AG04449 (cell line): ENCODE results near the gene ITPRIPL1.

Experiments
- CTCF ChIA-PET: fragments of 350-600 bp; formaldehyde crosslinking; extraction: SDS; loops from one replicate; lab custom pipeline; 2021; ENCODE audit warnings: antibody characterized with exemption; lab: Yijun Ruan, JAX
- POLR2A ChIA-PET: fragments of 400-600, 350-600 bp; formaldehyde crosslinking; extraction: SDS; loops from one replicate; lab custom pipeline; 2020; ENCODE audit warnings: antibody characterized with exemption, inconsistent platforms; lab: Yijun Ruan, JAX
- DNase-seq: peaks from one replicate; pipeline ENCODE4 v3.0.0-alpha.2; 2010; ENCODE audit warnings: low read depth, low spot score
- H3K4me3 ChIP-seq: 2 replicates; pipeline ENCODE4 v1.5.1; 2011; ENCODE audit warnings: low read depth, mild to moderate bottlenecking, control low read depth, low read length
- TF ChIP-seq, protein P1 (sequence below): IDR thresholded peaks from one replicate; pipeline ENCODE4 v1.5.1; 2011; ENCODE audit warnings: mild to moderate bottlenecking, moderate library complexity, low read length, control low read depth, inconsistent platforms; ENCODE audit not compliant: insufficient read depth; ENCODE audit errors: missing control alignments

ITPRIPL1 gene

DNA sequence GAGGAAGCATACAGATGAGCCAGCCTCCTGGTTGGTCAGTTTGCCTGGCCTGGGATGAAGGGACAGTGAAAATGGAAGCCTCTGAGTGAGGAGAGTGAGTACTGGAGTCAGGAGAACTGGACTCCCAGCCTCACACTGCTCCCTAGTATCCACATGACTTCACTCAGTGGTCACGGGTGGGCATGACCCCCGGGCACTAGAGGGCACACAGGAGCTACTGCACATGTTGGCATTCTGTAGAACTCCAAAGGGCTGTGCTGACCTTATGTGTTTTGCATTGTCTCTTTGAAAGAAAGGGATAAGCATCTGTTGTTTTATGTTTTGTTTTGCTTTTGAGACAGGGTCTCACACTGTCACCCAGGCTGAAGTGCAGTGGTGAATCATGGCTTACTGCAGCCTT lies 34.2 kb downstream of the ITPRIPL1 start:
- ChIA-PET POLR2A (no interaction called here), CTCF (no interaction called here)
- DNase-seq, result no peak
- no peak overlapping the region for H3K4me3 ChIP-seq
- TF ChIP-seq, protein P1, sequence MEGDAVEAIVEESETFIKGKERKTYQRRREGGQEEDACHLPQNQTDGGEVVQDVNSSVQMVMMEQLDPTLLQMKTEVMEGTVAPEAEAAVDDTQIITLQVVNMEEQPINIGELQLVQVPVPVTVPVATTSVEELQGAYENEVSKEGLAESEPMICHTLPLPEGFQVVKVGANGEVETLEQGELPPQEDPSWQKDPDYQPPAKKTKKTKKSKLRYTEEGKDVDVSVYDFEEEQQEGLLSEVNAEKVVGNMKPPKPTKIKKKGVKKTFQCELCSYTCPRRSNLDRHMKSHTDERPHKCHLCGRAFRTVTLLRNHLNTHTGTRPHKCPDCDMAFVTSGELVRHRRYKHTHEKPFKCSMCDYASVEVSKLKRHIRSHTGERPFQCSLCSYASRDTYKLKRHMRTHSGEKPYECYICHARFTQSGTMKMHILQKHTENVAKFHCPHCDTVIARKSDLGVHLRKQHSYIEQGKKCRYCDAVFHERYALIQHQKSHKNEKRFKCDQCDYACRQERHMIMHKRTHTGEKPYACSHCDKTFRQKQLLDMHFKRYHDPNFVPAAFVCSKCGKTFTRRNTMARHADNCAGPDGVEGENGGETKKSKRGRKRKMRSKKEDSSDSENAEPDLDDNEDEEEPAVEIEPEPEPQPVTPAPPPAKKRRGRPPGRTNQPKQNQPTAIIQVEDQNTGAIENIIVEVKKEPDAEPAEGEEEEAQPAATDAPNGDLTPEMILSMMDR, result no peak

DNA sequence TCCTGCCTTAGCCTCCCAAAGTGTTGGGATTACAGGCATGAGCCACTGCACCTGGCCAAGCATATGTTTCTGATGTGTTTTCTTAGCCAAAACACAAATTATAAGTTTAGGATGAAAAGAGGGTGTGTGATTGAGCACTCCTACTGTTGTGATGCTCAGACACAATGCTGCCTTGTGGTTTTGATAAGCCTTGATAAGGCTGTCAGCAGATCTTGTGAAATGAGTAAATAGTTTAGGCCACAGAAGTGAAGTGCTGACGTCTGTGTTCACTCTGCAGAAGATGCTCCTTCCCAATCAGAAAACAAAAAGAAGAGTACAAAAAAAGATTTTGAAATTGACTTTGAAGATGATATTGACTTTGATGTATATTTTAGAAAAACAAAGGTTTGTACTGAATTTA lies 34.7 kb downstream of the ITPRIPL1 start:
- POLR2A ChIA-PET, result no interaction called here
- no peak overlapping the region for H3K4me3 ChIP-seq
- no peak for DNase-seq
- CTCF ChIA-PET, result no interaction called here
- TF ChIP-seq, protein P1, result no peak

DNA sequence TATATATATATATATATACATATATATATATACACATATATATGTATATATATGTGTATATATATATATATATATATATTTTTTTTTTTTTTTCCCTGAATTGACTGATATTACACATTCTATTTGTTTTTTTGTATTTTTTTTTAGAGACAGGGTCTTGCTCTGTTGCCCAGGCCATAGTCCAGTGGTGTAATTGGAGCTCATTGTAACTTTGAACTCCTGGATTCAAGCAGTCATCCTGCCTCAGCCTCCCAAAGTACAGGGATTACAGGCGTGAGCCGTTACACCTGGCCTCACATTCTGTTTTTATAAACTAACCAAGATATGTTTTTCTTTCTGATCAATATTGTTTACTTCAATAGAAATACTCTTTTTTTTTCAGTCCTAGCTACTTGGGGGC lies 36.6 kb downstream of the ITPRIPL1 start:
- no peak overlapping the region for H3K4me3 ChIP-seq
- TF ChIP-seq, protein P1, result no peak
- ChIA-PET CTCF (interaction anchor here (1.6 kb wide), 1 partner anchor 46 kb away, joined by 3 read pairs; no protein-coding TSS in a partner anchor), POLR2A (no interaction called here)
- no peak for DNase-seq

DNA sequence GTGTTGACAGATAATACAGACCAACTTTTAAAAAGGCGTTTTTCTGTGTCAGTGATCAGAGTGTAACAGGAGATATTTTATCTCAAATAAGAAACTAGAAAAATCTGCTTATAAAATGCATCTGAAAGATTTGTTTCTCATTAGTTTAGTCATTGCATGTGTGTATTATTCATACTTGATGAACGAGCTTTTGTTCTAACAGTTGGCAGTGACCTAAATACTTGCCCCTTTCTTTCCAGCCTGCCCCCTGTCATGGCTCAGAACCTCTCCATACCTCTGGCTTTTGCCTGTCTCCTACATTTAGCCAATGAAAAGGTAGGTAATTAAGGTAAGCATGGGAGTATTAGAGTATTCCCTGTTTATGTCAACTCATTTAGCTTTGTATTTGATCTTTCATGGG lies 44.1 kb downstream of the ITPRIPL1 start:
- ChIA-PET POLR2A (no interaction called here), CTCF (interaction anchor here (0.7 to 0.8 kb wide), 2 partner anchors 144 to 230 kb away, joined by 3 read pairs; no protein-coding TSS in a partner anchor)
- H3K4me3 ChIP-seq, result no peak overlapping the region
- no peak for DNase-seq
- TF ChIP-seq, protein P1, result no peak

DNA sequence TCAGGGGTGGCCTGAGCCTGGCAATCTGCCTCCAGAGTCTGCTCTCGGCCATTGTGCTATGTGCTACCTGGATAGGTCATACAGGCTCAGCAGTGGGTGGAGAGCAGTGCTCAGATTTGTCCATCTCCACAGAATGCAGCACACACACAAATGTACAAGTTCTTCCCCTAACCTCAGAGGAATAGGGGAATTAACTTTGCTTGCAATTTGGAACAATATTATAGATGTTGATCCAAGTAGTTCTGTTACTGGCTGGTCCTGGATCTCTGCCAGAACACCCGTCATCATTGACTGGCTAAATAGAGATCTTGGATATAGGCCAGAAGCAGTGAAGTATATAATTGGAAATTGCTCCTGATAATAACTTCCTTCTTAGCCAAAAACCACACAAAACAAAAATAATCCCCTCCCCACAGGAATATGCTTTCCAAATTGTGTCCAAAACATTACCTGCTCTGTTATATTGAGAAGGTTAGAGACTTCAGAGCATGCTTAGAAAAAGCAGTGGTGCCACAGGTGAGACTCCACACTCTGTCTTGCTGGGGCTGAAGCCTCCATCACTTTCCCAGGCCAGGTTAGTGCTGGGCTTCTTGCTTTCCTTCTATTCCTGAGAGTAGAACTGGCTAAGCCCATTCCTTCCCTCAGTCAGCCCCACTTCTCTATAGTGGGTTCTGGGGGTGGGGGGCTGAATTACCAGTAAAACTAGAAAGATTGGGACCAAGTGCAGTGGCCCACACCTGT lies 49.3 kb downstream of the ITPRIPL1 start:
- CTCF ChIA-PET, result no interaction called here
- POLR2A ChIA-PET, result no interaction called here
- DNase-seq, result no peak
- H3K4me3 ChIP-seq, result no peak overlapping the region
- TF ChIP-seq, protein P1, result no peak
